HG02759 (cell line): ENCODE results near the gene MCM3AP.

Experiments used
- ATAC-seq: cut with Tn5 transposase; IDR thresholded peaks from one replicate; pipeline ENCODE4 v1.9.1; 2021; ENCODE audit warnings: mild to moderate bottlenecking, moderate library complexity; ENCODE audit not compliant: unreplicated experiment

MCM3AP gene

DNA sequence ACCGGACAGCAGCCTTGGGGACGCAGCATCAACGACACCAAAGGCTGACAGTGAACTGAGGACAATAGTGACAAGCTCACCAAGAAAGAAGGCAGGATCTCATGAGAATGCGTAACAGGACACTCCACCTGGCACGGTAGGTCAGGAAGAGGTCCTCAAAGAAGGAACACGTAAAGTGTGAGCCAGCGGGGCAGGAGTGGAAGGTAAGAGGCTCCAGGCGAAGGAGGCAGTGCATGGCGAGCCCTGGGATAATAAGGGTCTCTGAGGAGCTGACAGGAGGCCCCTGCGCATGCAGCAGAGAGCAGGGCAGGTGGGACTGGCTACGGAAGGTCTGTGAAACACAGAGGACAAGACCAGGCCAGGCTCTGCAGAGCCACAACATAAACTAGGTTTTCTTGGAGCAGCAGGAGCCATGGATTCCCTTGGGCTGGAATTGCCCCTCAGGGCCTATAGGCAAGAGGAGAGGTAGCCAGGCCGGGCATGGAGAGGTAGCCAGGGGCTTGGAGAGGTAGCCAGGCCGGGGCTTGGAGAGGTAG lies 65.1 kb downstream of the MCM3AP start:
- no peak for ATAC-seq

DNA sequence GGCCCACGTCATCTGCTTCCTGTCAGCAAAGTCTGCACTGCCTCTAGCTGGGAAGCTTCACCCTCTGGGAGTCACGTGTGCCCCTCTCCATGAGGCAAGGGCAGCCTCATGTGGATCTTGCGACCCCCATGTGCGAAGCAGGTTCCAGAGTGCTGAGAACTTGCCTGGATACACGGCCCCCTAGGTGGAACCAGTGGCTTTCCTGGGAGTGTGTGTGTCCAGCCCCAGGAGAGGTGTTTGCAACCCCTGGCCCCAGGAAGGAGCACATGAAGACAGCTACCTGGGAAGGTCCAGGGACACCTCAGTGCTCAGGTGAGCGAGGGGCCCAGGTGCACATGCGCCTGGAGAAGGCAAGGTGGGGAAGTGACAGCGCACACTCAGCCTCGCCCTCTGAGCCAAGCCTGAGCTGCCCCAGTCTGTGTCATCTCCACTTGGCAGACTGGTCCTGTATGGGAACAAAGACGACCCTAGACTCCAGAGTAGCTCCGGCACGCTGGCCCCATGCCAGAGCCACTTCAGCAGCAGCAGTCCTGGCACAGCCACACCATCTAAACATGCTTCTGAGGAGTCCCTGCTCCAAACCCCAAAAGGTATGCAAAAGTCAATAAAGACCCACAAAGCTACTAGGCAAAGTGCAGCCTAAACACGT lies 65.7 kb downstream of the MCM3AP start:
- no peak for ATAC-seq

DNA sequence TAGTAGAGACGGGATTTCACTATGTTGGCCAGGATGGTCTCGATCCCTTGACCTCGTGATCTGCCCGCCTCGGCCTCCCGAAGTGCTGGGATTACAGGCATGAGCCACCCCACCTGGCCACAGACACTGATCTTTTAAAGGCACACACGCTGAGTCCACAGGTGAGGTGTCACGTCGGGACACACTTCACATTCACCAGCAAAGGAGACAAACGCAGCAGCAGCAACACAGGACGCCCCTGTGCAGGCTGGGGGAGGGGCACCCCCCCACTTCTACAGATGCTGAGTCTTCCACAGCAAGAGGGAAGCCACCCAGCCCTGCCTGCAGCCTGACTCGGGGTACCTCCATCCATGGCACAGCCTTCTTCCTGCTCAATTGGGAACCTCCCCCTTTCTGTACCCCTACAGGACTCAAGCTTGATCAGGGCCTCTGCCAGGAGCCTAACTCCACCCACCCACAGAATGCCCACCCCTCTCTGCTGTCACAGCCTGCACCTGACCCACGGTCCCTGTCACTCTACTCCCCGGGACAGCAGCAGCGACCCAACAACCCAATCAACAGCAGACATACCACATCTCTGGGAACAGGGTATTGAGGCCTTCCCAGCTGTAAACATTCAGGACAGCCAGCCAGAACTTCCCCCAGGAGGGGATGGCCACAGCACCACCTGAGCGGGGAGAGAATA lies 66.4 kb downstream of the MCM3AP start:
- ATAC-seq, result no peak

DNA sequence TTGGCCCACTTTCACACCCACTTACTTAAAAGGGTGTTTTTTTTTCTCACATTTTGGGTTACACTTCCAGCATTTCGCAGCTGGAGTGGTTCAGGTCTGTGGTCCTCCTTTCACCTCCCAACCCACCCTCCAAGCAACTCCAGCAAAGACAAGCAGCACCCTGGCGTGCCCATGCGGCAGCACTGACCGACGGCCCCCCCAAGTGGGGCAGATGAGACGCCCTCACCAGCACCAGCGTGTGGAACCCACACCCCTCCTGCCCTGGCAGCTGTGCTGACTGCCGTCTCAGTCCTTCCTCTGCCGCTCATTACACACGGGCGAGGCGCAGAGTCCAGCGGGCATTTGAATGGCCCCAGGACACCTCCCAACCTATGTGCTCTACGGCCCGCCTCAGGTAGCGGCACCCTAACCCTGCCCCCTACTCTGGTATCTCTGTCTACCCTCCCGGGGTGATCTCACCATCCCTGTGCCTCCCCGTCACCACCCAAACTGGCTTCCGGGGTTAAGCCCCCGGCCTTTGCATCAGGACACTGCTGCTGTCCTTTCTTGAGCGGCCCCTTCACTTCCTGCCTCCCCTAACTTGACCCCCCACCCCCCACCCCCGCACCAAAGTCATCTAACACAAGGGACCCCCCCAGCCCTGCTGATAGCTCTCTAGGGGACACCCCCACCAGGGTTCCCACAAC lies 67.8 kb downstream of the MCM3AP start:
- no peak for ATAC-seq

DNA sequence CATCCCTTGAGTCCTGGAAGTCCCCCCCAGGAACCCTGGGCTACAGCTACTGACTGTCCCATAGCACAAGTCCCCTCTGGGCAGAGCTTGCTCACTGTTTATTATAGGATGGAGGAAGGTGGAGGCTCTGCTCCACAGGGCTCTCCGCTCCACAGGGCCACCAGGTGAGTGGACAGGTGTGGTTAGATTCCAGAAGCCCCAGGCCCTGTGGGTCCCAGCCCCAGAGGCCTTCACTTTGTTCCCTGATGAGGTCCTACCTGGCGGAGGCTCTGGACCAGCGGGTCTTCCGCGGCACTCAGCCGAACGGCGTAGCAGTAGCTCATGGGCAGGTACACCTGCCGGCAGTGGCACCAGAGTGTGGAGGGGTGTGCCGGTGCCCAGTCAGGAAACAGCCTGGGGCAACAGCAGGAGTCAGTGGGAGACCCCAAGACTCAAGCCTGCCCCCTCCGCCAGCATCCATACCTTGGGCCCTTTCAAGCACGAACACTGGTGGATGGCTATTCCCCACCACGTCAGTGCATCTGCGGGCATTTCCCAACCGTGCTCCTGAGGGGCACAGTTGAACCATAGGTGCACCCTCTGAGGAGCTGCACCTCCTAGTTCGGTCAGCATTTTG lies 69.2 kb downstream of the MCM3AP start:
- no peak for ATAC-seq

DNA sequence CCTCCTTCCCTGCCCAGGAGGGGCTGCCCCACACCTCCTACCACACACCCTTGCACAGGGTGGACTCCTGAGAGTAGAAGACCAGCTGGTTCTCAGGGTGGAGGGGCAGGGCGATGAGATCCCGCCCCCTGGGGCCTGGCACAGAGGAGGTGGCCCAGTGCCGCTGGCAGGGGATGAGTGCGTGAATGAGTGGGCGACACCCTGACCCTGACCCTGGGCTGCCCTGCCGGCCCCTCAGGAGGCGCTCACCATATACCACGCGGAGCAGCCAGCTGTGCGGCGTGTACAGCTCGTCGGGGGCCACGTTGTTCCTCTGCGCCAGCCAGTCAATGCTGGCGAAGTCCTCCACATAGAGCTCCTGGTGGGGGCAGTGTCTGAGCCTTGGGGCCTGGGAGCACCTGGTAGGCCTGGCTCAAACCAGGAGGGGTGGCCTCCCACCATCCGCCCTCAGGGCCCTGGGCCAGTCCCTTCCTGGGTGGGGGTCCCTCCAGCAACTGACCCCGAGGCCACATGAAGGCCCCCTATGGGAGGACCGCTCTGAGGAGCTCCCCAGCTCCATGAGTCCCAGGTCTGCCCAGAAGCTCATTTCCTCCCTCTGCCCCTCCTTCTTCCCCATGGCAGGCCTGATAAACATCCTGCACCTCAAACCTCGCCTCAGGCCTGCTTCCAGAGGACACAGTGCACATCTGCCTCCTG lies 69.8 kb downstream of the MCM3AP start:
- no peak for ATAC-seq

DNA sequence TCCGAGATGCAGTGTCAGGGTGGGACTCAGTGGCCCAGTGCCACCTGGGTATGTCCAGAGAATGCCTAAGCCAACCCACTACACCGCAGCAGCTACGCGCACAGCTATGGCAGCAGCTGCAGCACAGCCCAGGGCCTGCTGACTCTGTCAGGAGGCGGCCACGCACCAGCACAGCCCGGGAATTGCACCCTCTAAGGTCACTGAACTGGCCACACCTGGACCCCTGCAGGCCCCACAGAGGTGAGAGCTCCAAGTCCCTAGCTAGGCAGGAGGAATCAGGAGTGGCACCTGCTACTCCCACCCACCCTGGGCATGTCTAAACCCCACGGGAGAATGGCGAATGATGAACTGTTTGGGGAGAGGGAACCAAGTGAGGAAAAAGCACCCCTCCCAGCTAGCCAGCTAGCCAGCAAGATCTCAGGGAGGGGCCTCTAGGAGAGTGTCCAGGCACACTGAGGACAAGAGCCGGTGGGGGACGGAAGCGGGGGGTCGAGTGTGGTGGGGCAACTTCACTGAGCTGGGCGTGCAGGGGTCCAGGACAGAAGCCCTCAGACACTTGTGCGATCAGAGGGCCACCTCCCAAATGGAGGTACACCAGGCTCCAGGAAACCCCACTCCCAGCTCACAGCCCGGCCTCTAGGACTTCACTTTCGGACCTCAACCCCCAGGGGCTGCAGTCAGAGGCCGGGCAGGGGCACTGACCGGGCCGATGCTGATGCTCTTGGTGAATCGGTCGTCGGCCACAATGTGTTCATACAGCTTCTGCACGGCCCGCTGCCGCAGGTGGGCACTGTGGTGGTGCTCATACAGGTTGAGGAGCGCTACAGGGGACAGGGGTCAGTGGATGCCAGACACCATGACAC lies 70.7 kb downstream of the MCM3AP start:
- no peak for ATAC-seq

DNA sequence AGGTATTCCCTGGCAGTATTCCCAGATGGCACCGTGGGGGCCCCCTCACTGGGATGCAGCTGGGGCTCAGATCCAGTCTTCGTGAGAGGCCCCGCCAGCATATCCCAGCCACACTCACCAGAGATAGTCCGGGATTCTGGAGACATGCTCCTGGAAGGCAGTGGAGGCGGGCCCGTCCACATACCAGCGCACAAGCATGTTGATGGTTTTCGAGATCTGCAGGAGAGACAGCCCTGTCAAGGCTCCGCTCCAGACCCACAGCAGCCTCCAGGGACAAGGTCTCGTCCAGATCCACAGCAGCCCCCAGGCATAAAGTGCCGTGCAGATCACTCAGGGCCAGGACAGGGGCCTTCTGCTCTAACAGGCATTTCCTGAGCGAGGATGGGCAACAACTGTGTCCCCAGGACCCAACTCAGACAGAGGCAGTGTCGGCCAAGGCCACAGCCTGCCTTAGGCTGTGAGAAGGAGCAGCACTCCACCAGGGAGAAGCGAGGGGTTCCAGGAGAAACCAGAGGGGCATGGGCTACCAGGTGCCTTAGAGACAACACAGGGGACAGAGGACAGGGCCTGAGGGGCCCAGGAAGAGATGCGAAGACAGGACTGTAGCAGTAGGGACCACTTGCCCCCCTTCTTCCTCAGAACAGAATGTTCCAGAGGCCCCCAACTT lies 71.7 kb downstream of the MCM3AP start:
- no peak for ATAC-seq

DNA sequence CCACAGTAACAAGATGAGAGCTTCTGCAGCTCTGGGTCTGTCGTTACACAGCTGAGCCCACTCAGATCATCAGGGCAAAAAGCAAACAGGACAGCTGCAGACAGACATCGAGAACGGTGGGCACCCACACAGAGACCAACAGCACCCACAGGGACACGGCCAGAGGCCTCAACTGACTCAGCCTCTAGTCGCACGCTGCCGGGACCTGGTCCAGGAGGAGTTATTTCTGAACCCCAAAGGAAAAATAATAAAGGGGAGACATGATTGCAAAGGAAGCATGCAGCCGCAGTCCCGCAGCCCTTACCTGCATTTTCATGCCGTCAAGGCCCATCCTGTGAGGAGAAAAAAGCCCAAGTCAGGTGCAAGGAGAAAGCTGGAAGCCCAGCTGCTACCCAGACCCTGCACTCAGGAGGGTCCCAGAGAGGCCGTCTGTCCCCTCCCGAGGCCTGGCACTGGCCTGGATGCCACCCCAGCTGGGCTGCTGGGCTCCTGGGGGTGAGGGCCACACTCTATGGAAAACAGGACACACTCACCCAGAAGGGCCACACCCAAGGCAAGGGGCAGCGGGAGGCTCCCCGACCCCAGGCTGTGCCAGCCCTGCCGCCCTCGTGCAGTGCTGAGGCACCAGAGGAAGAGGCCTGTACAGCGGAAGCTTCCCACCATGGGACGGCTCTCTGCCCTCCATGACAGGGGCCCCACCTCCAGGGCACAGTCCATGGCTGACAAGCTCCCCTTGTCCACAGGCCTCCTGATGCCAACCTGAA lies 72.5 kb downstream of the MCM3AP start:
- no peak for ATAC-seq

DNA sequence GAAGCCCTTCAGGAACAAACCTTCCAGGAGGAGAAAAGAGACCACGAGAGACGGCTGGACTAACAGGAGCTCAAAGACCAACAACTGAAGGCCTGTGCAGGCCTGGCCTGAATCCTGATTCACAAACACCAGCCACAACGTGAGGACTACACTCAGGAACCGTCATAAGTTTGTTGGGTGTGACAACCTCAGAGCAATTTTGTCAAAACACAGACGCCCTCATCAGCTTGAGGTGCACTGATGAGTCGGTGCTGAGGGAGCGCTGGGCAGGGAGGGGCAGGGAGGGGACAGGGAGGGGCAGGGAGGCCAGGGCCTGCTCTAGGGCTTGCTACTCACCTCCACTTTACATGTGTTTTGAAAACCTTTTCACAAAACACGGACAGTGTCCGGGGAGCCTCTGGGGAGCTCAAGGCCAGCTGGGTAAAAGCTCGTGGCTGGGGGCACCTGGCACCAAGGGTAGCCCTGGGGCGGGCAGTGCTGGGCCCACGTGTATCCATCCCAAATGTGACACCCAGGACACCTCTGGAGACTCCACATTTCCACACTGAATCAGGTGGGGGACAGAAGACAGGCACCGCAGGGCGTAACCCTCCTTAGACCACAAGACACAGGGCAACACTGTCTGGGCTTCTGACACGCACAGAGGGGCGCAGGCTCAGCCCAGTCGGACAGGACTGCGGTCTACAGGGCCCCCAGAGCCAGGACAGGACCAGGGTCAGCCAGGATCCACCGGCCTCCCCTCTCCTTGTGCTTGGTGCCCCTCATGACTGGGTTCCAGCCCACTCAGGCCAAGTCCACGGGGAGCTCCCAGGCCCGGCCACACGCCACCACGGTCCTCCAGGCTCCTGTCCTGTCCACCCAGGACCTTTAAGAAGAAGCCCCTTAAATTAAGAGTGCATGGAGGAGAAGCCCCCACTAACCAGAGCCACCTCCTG lies 73.4 kb downstream of the MCM3AP start:
- ATAC-seq, result no peak

DNA sequence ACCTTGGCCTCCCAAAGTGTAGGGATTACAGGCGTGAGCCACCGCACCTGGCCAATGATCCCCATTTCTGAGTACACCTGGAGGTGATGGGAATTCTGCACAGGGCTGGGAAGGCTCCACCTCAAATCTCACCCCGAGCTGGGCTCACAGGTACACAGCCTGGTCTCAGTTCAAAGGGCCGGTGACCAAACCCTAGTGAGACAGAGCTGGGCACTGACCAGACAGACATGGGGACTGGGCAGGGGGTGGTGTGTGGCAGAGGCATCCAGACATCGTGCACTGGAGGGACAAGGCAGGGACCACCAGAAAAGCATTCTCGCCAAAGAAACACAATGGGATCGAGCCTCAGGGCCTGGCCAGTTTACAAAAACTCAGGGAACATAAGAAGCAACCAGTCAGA lies 74.0 kb downstream of the MCM3AP start:
- no peak for ATAC-seq

DNA sequence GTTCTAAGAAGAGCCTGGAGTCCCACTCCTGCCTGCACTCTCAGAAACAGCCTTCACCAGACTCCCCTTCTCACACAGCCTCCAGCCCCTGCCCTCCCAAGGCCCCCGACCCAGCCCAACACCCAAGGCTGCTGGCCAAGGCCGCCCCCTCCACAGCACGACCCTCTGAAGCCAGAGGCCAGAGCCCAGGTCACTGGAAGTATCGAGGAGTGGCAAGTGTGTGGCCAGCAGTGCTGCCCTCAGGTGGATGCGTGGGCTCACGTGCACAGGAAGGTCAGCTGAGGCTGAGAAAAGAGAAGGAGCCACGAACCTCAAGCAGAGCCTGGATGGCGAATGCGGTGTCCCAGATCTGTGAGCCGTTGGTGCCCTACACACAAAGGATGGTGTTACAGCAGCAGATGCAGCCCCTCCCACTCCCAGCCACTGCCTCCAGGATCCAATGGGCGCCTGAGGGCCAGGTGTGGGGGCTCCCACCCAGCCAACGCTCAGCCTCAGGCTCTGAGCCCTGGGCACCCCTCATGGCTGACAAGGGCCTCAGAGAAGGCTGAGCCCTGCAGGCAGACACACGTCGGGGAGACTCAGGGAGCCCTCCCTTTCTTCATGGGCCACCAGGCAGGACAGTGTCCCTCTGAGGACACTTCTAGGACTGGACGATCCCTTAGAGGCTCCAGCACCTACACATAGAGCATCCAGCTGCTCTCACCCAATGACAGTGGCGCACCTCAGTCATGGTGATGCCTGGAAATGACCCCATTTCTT lies 74.9 kb downstream of the MCM3AP start:
- no peak for ATAC-seq

DNA sequence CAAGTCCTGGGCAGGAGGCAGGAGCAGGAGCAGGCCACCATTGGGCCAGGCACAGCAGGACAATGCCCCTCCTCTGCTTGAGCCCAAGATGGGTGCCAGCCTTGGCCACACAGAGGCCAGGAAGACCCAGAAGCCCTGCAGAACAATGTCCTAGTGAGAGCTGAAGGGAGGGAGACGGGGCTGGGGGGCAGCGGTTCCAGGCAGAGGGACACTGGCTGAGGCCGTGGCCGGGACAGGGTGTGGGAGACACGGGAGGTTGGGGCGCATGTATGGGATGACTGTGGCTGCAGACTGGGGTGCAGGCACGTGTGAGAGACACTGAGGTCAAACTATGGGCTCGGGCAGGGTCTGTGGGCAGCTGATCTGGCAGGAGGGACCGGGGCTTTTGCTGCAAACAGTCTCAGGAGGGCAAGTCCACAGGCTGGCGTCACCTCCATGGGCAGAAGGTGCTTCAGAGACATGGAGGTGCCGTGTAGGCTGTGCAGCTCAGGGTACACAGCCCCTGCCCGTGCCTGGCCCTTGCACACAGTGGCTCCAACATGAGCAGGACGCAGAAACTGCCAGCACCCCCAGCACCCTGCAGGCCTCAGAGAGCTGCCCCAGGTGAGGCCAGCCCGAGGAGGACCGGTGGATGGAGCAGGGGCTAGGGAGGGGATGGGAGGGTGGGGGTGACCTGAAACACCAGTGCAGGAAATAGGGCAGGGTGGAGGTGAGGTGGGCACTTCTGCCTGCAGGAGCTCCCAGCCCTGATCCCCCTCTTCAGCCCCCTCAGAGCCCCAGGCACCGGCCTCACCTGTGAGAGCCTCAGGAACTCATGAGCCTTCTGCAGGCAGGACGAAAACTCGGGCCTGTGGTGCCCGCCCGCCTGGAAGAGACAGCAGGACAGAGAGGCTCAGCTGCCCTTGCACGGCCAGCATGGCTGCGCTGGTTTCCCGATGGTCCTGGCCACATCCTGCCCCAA lies 76.4 kb downstream of the MCM3AP start:
- no peak for ATAC-seq

DNA sequence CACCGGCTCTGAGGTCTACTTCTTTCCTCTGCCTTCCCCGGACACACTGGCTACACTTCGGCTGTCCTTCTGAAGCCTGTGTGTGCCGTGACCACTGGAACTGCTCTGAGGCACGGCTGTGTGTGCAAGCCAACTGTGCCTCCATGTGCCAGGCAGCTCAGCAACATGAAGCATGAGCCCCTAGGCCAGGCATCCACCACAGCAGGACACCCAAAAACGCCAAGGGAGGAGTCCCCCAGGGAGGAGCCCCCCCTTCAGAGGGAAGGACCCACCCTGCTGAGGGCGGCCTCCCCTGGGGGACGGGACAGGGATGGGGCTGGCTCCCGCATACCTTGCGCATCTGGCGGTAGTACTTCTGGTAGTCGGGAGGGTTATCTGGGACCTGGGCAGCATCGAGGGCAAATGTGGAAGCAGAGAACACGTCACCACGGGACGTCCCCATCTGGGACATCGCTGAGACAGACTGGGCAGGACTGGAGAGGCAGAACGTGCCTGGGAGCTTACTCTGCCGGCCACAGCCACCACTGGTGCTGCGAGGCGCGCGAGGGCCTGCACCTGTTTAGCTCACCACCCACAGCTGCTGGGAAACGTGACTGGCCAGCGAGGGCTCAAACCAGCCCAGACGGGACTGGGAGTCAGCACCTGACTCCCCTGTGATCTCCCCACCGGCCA lies 77.4 kb downstream of the MCM3AP start:
- ATAC-seq, result no peak
